LNCAP (cell line): ENCODE measurements around the gene CUZD1.

Experiments used
- CTCF ChIP-seq: fragments of 450-650 bp; IDR thresholded peaks from 2 replicates; pipeline ENCODE4 v1.5.1; 2017; ENCODE audit warnings: mild to moderate bottlenecking

The CUZD1 gene

GRCh38 chr10:122786269-122786668 lies 59.4 kb downstream of the CUZD1 start:
- TF ChIP-seq CTCF: no peak

GRCh38 chr10:122782911-122783310 lies 62.7 kb downstream of the CUZD1 start:
- no peak for TF ChIP-seq CTCF
